Upper lobe of right lung (tissue), 1 donor: ENCODE measurements around the gene RBM20. TPM values are rescaled to one million over a fixed set of nuclear protein-coding genes. Genes with fewer than 3 reads are reported as not detected.

ENCODE experiments used
- ATAC-seq: fragments of 200-7000 bp; cut with Tn5 transposase; one replicate; pipeline ENCODE4 v1.9.1; 2020; ENCODE audit warnings: mild to moderate bottlenecking, moderate library complexity
- DNase-seq: peaks from one replicate; pipeline ENCODE4 v3.0.0-alpha.2; 2020
- H3K27ac ChIP-seq: fragments of 200-600 bp; one replicate; pipeline ENCODE4 v1.8.0; 2022
- H3K27me3 ChIP-seq: fragments of 200-600 bp; one replicate; pipeline ENCODE4 v1.8.0; 2022; ENCODE audit warnings: mild to moderate bottlenecking
- H3K36me3 ChIP-seq: fragments of 200-600 bp; one replicate; pipeline ENCODE4 v1.8.0; 2022
- H3K4me1 ChIP-seq: fragments of 200-600 bp; one replicate; pipeline ENCODE4 v1.8.0; 2022
- H3K4me3 ChIP-seq: fragments of 200-600 bp; one replicate; pipeline ENCODE4 v1.8.0; 2022; ENCODE audit warnings: mild to moderate bottlenecking
- H3K9me3 ChIP-seq: fragments of 200-600 bp; one replicate; pipeline ENCODE4 v1.8.0; 2022
- CTCF ChIP-seq: fragments of 200-600 bp; IDR thresholded peaks from one replicate; pipeline ENCODE4 v1.8.0; 2022; ENCODE audit warnings: antibody characterized with exemption
- intact Hi-C: fragments of 100-400 bp; cut with DNase I; formaldehyde crosslinking; loops from one replicate; pipeline ENCODE4 v1.11.0; 2022
- total RNA-seq: library from RNA; stranded (reverse); fragmentation: NEBNext Ultra II Directional; extraction: Animal tissue kit (Norgen Biotek cat#: 25700); gene quantifications from one replicate; pipeline ENCODE4 v1.2.1, GENCODE V29; 2021
- donor health status: DM: no; HTN: yes; CAD: no; lungs with severe emphysema.

RBM20 gene
- total RNA-seq, 1 donor from 2014 or later = 0.41 TPM

- H3K4me1 ChIP-seq = peaks cover 8% of the 10 kb centered on the region
- DNase-seq = no peak
- H3K27me3 ChIP-seq = no peaks in the 10 kb centered on the region
- H3K9me3 ChIP-seq = no peaks in the 10 kb centered on the region
- TF ChIP-seq CTCF = no peak
- ATAC-seq = no peak
- intact Hi-C loops = no loop called here
- no peak overlapping the region for H3K4me3 ChIP-seq
- no peaks in the 10 kb centered on the region for H3K36me3 ChIP-seq
- no peak overlapping the region for H3K27ac ChIP-seq
Observed at GRCh38 chr10:110833941-110834628, 189.9 kb downstream of the RBM20 start.

DNA sequence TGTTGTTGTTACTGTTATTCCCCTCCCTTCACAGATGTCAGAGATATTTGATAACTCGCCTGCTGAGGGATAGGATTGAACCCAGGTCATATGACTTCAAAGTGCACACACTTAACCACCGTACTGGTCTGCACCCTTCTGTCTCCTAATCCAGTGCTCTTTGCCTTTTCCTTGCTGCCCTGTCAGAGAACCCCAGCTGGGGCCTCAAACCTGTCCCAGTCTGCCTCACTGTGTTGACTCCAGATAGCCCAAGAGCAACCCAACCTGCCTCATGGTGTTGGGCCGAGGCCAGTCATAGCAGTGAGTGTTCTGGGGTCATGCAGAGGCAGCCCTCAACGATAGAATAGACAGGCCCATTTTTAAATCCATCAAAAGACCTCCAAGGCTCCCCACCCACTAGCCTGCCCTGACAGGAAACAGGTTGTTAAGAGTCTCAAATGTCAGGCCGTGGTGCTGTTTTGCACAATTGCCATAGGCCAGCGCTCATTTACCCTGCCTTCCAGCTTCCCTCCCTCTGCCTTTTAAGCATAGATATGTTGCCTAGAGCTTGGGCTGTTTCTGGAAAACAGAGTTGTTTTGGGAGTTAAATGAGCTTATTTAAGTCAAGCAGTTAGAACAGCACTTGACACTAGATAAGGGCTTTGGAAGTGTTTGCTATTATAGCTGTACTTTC is 190.6 kb downstream of the RBM20 start:
- ATAC-seq (peak; percentile 72), DNase-seq (no peak)
- Histone ChIP-seq H3K27me3 (no peaks in the 10 kb centered on the region), H3K4me1 (peaks cover 8% of the 10 kb centered on the region), H3K36me3 (no peaks in the 10 kb centered on the region), H3K4me3 (no peak overlapping the region), H3K9me3 (no peaks in the 10 kb centered on the region), H3K27ac (no peak overlapping the region)
- intact Hi-C loops = no loop called here
- no peak for TF ChIP-seq CTCF

- intact Hi-C loops = no loop called here
- Histone ChIP-seq H3K4me1 (peaks cover 8% of the 10 kb centered on the region), H3K27ac (no peak overlapping the region), H3K4me3 (no peak overlapping the region), H3K9me3 (no peaks in the 10 kb centered on the region), H3K27me3 (no peaks in the 10 kb centered on the region), H3K36me3 (no peaks in the 10 kb centered on the region)
- DNase-seq (no peak), ATAC-seq (no peak)
- no peak for TF ChIP-seq CTCF
Observed at GRCh38 chr10:110835841-110836240, 191.7 kb downstream of the RBM20 start.

DNA sequence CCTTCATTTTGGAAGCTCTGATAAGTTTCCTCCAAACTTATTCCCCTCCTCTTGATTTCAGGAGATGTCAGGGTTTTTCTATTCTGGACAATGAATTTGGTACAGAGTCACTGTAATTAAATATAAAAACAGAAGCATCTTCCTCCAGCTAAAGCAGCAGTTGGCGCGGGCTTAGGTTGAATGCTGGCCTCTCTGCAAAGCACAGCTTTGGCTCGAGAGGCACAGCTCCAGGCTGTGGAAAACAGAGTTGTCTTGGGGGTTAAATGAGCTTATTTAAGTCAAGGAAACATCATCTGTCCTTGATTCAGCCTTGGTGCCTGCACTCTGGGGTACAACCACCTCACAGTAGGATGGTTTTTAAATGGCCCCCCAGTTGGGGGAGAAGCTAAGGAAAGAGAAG is 192.6 kb downstream of the RBM20 start:
- no peak overlapping the region for H3K4me3 ChIP-seq
- ATAC-seq (no peak), DNase-seq (no peak)
- no peak for TF ChIP-seq CTCF
- no peaks in the 10 kb centered on the region for H3K9me3 ChIP-seq
- H3K27ac ChIP-seq = no peak overlapping the region
- no peaks in the 10 kb centered on the region for H3K27me3 ChIP-seq
- intact Hi-C loops = no loop called here
- H3K4me1 ChIP-seq = peaks cover 8% of the 10 kb centered on the region
- no peaks in the 10 kb centered on the region for H3K36me3 ChIP-seq

- DNase-seq = no peak
- Histone ChIP-seq H3K9me3 (no peaks in the 10 kb centered on the region), H3K4me3 (no peak overlapping the region), H3K27me3 (no peaks in the 10 kb centered on the region), H3K27ac (no peak overlapping the region), H3K4me1 (peaks cover 8% of the 10 kb centered on the region), H3K36me3 (no peaks in the 10 kb centered on the region)
- intact Hi-C loops = no loop called here
- no peak for TF ChIP-seq CTCF
- no peak for ATAC-seq
Observed at GRCh38 chr10:110837418-110838171, 193.5 kb downstream of the RBM20 start.
